DMS53 treated with DMSO at 0.1 percent for 48 hours (cell line): Measurements from ENCODE around the gene STRN3.

Experiments
- DNase-seq: peaks from one replicate; lab custom pipeline; 2025; ENCODE audit not compliant: unreplicated experiment; lab: John Stamatoyannopoulos, UW

Gene STRN3

GRCh38 chr14:30874999-30875787, 151.0 kb downstream of the STRN3 start:
- no peak for DNase-seq

- peak; percentile 11 for DNase-seq
These were observed 151.8 kb downstream of the STRN3 start, which contains the start of gene COCH for GRCh38 chr14:30874120-30874998. COCH (plus strand) TSS chr14:30874559; CDS start chr14:30874939, 380 bp downstream.

- DNase-seq: no peak
These were observed 152.7 kb downstream of the STRN3 start for GRCh38 chr14:30873308-30874119.

- DNase-seq: no peak
These were observed 153.6 kb downstream of the STRN3 start for GRCh38 chr14:30872602-30873001.

GRCh38 chr14:30869551-30870155, 156.5 kb downstream of the STRN3 start:
- DNase-seq: no peak

GRCh38 chr14:30868736-30869135, 157.4 kb downstream of the STRN3 start:
- DNase-seq: no peak

- no peak for DNase-seq
These were observed 161.2 kb downstream of the STRN3 start for GRCh38 chr14:30864934-30865333.

GRCh38 chr14:30861200-30861599, 165.0 kb downstream of the STRN3 start:
- no peak for DNase-seq

- no peak for DNase-seq
These were observed 170.7 kb downstream of the STRN3 start for GRCh38 chr14:30855345-30856037.

GRCh38 chr14:30854492-30854891, 171.7 kb downstream of the STRN3 start:
- no peak for DNase-seq

GRCh38 chr14:30853946-30854345, 172.2 kb downstream of the STRN3 start:
- DNase-seq: no peak

GRCh38 chr14:30849983-30850382, 176.2 kb downstream of the STRN3 start:
- DNase-seq: no peak

- DNase-seq: no peak
These were observed 176.8 kb downstream of the STRN3 start for GRCh38 chr14:30849354-30849753.

GRCh38 chr14:30848449-30849240, 177.5 kb downstream of the STRN3 start:
- no peak for DNase-seq
